Kidney glomerular epithelial cell (primary cell): ENCODE measurements around the gene LARGE2.
A peak's percentile ranks its signal among the peaks of the same experiment; 100 is the strongest.

Source experiments
- DNase-seq: peaks from one replicate; lab custom pipeline; 2025; lab: John Stamatoyannopoulos, UW

The LARGE2 gene

GRCh38 chr11:45961751-45962240 is 39.3 kb downstream of the LARGE2 start:
- DNase-seq, result no peak

GRCh38 chr11:45964911-45965389 is 42.5 kb downstream of the LARGE2 start:
- DNase-seq, result peak; percentile 75

GRCh38 chr11:45967506-45967905 is 45.0 kb downstream of the LARGE2 start:
- DNase-seq, result no peak

GRCh38 chr11:45968901-45969300 is 46.4 kb downstream of the LARGE2 start:
- no peak for DNase-seq

- no peak for DNase-seq
Measured at GRCh38 chr11:45973601-45974000, 51.1 kb downstream of the LARGE2 start.

- DNase-seq, result no peak
Measured at GRCh38 chr11:45974806-45975205, 52.4 kb downstream of the LARGE2 start.
